GM11168 (cell line): ENCODE results near the gene APOD.
"Not testable (repeated sequence)": the region's sequence is repeated elsewhere in the genome, so short reads cannot be mapped to it uniquely, and the experiment has no call there.

Experiments used
- in situ Hi-C: fragments of 300-500 bp; cut with MboI; formaldehyde crosslinking; loops from one replicate; pipeline ENCODE4 v1.12.0; 2022; ENCODE audit warnings: low sequenced_read_pairs; ENCODE audit not compliant: unreplicated experiment

APOD gene

GRCh38 chr3:195583831-195584542 lies at the start of gene APOD:
Gene APOD, minus strand, starts transcription at chr3:195583940. Its CDS starts 4,479 bp downstream, at chr3:195579461.
- in situ Hi-C loops, result no loop called here

- in situ Hi-C loops, result not testable (repeated sequence)
Measured at GRCh38 chr3:195633351-195633750, 49.6 kb upstream of the APOD start.

- in situ Hi-C loops, result not testable (repeated sequence)
Measured at GRCh38 chr3:195632501-195633185, 48.9 kb upstream of the APOD start.

GRCh38 chr3:195632046-195632445 lies 48.3 kb upstream of the APOD start:
- in situ Hi-C loops, result not testable (repeated sequence)

- in situ Hi-C loops, result not testable (repeated sequence)
Measured at GRCh38 chr3:195630938-195631495, 47.3 kb upstream of the APOD start.

GRCh38 chr3:195630086-195630917 lies 46.6 kb upstream of the APOD start:
- in situ Hi-C loops, result not testable (repeated sequence)

GRCh38 chr3:195629682-195630081 lies 45.9 kb upstream of the APOD start:
- in situ Hi-C loops, result not testable (repeated sequence)

- in situ Hi-C loops, result not testable (repeated sequence)
Measured at GRCh38 chr3:195628386-195628920, 44.7 kb upstream of the APOD start.

GRCh38 chr3:195627515-195628385 lies 44.0 kb upstream of the APOD start:
- in situ Hi-C loops, result not testable (repeated sequence)

GRCh38 chr3:195624603-195625560 lies 41.1 kb upstream of the APOD start:
- in situ Hi-C loops, result not testable (repeated sequence)

GRCh38 chr3:195624171-195624570 lies 40.4 kb upstream of the APOD start:
- in situ Hi-C loops, result not testable (repeated sequence)

GRCh38 chr3:195623217-195623965 lies 39.7 kb upstream of the APOD start:
- in situ Hi-C loops, result not testable (repeated sequence)

GRCh38 chr3:195622523-195623170 lies 38.9 kb upstream of the APOD start:
- in situ Hi-C loops, result not testable (repeated sequence)

- in situ Hi-C loops, result not testable (repeated sequence)
Measured at GRCh38 chr3:195622012-195622411, 38.3 kb upstream of the APOD start.

GRCh38 chr3:195621095-195621494 lies 37.4 kb upstream of the APOD start:
- in situ Hi-C loops, result not testable (repeated sequence)

- in situ Hi-C loops, result not testable (repeated sequence)
Measured at GRCh38 chr3:195620476-195620875, 36.7 kb upstream of the APOD start.
